Type B pancreatic cell (in vitro differentiated cells): ENCODE results near the gene IQSEC1. TPM values are rescaled to one million over a fixed set of nuclear protein-coding genes. Genes with fewer than 3 reads are reported as not detected.
A peak's percentile ranks its signal among the peaks of the same experiment; 100 is the strongest.

Source experiments
- DNase-seq: peaks from one replicate; pipeline ENCODE4 v3.0.0; 2021; ENCODE audit warnings: mixed read lengths; ENCODE audit not compliant: unreplicated experiment; ENCODE audit errors: extremely low spot score
- H3K27ac Mint-ChIP-seq: 2 replicates; pipeline ENCODE4 v1.8.0; 2021; ENCODE audit warnings: mild to moderate bottlenecking, mixed read lengths
- H3K27me3 Mint-ChIP-seq: 2 replicates; pipeline ENCODE4 v1.8.0; 2021; ENCODE audit warnings: mixed read lengths
- H3K36me3 Mint-ChIP-seq: 2 replicates; pipeline ENCODE4 v1.8.0; 2021; ENCODE audit warnings: mixed read lengths
- H3K4me1 Mint-ChIP-seq: one replicate; pipeline ENCODE4 v1.8.0; 2021; ENCODE audit warnings: mixed read lengths; ENCODE audit not compliant: unreplicated experiment
- H3K4me3 Mint-ChIP-seq: 2 replicates; pipeline ENCODE4 v1.8.0; 2021; ENCODE audit warnings: mild to moderate bottlenecking, mixed read lengths
- H3K9me3 Mint-ChIP-seq: 2 replicates; pipeline ENCODE4 v1.8.0; 2021; ENCODE audit warnings: mixed read lengths
- CTCF ChIP-seq: fragments of 200-600 bp; sonication (generic); conservative IDR thresholded peaks from 2 replicates; pipeline ENCODE4 v1.5.0; 2021; ENCODE audit warnings: antibody characterized with exemption, mild to moderate bottlenecking
- total RNA-seq: library from RNA; stranded (reverse); gene quantifications from 2 replicates; pipeline ENCODE4 v1.2.1, GENCODE V29; 2021; ENCODE audit warnings: low replicate concordance

The IQSEC1 gene
- total RNA-seq, 1 donor from 2014 or later: 33.1 TPM

- Mint-ChIP-seq H3K27ac (peak overlapping the region; percentile 36), H3K9me3 (no peaks in the 10 kb centered on the region), H3K36me3 (no peaks in the 10 kb centered on the region), H3K4me1 (peaks cover 38% of the 10 kb centered on the region), H3K4me3 (no peak overlapping the region), H3K27me3 (no peaks in the 10 kb centered on the region)
- peak; percentile 45 for TF ChIP-seq CTCF
- DNase-seq: no peak
Measured at GRCh38 chr3:12947504-12948369, 125.5 kb downstream of the IQSEC1 start.

GRCh38 chr3:12946649-12947316, 126.4 kb downstream of the IQSEC1 start:
- no peaks in the 10 kb centered on the region for H3K36me3 Mint-ChIP-seq
- H3K4me1 Mint-ChIP-seq: peaks cover 37% of the 10 kb centered on the region
- TF ChIP-seq CTCF: no peak
- H3K9me3 Mint-ChIP-seq: no peaks in the 10 kb centered on the region
- no peak overlapping the region for H3K4me3 Mint-ChIP-seq
- DNase-seq: no peak
- no peak overlapping the region for H3K27ac Mint-ChIP-seq
- H3K27me3 Mint-ChIP-seq: no peaks in the 10 kb centered on the region

GRCh38 chr3:12946251-12946648, 127.0 kb downstream of the IQSEC1 start:
- Mint-ChIP-seq H3K4me1 (peaks cover 33% of the 10 kb centered on the region), H3K36me3 (no peaks in the 10 kb centered on the region), H3K27ac (no peak overlapping the region), H3K4me3 (no peak overlapping the region), H3K9me3 (no peaks in the 10 kb centered on the region), H3K27me3 (no peaks in the 10 kb centered on the region)
- no peak for DNase-seq
- TF ChIP-seq CTCF: no peak

GRCh38 chr3:12944849-12945248, 128.4 kb downstream of the IQSEC1 start:
- Mint-ChIP-seq H3K36me3 (peaks cover under 1% of the 10 kb centered on the region), H3K4me1 (peaks cover 34% of the 10 kb centered on the region), H3K4me3 (peak overlapping the region; percentile 28), H3K9me3 (no peaks in the 10 kb centered on the region), H3K27ac (peak overlapping the region; percentile 53), H3K27me3 (no peaks in the 10 kb centered on the region)
- no peak for DNase-seq
- no peak for TF ChIP-seq CTCF

- no peaks in the 10 kb centered on the region for H3K9me3 Mint-ChIP-seq
- peak overlapping the region; percentile 53 for H3K27ac Mint-ChIP-seq
- peaks cover 38% of the 10 kb centered on the region for H3K4me1 Mint-ChIP-seq
- H3K27me3 Mint-ChIP-seq: no peaks in the 10 kb centered on the region
- peak overlapping the region; percentile 28 for H3K4me3 Mint-ChIP-seq
- DNase-seq: no peak
- H3K36me3 Mint-ChIP-seq: peaks cover 5% of the 10 kb centered on the region
- TF ChIP-seq CTCF: no peak
Measured at GRCh38 chr3:12944413-12944812, 128.8 kb downstream of the IQSEC1 start.
